ACC112 (cell line): ENCODE results near the gene MCC.

ENCODE experiments used
- H2AFZ ChIP-seq: fragments of 200-600 bp; sonication (generic); one replicate; pipeline ENCODE4 v1.6.0; 2017; ENCODE audit warnings: antibody characterized with exemption, low read length; ENCODE audit not compliant: unreplicated experiment
- H3K27ac ChIP-seq: fragments of 200-600 bp; sonication (generic); 2 replicates; pipeline ENCODE4 v1.5.1; 2014; ENCODE audit warnings: low read depth, mild to moderate bottlenecking, antibody characterized with exemption, low read length, moderate library complexity
- H3K27me3 ChIP-seq: fragments of 200-600 bp; sonication (generic); 2 replicates; pipeline ENCODE4 v1.6.1; 2014; ENCODE audit warnings: mild to moderate bottlenecking, antibody characterized with exemption, low read length, moderate library complexity, mixed read lengths; ENCODE audit not compliant: insufficient read depth
- H3K36me3 ChIP-seq: fragments of 200-600 bp; sonication (generic); 2 replicates; pipeline ENCODE4 v1.6.1; 2016; ENCODE audit warnings: mild to moderate bottlenecking, antibody characterized with exemption, low read length, moderate library complexity, mixed read lengths; ENCODE audit not compliant: insufficient read depth
- H3K4me1 ChIP-seq: fragments of 200-600 bp; sonication (generic); one replicate; pipeline ENCODE4 v1.6.1; 2016; ENCODE audit warnings: low read length, mixed read lengths; ENCODE audit not compliant: insufficient read depth, unreplicated experiment, control insufficient read depth
- H3K4me3 ChIP-seq: fragments of 200-600 bp; sonication (generic); 2 replicates; pipeline ENCODE4 v1.5.1; 2014; ENCODE audit warnings: mild to moderate bottlenecking, low read depth, low read length
- H3K79me2 ChIP-seq: fragments of 200-600 bp; sonication (generic); one replicate; pipeline ENCODE4 v1.6.0; 2016; ENCODE audit warnings: low read length; ENCODE audit not compliant: control insufficient read depth, unreplicated experiment, insufficient read depth

The MCC gene

GRCh38 chr5:113451797-113452196, 36.5 kb downstream of the MCC start:
- Histone ChIP-seq H3K79me2 (no peaks in the 10 kb centered on the region), H3K27ac (no peak overlapping the region), H2AFZ (no peak overlapping the region), H3K27me3 (no peaks in the 10 kb centered on the region), H3K4me1 (no peaks in the 10 kb centered on the region), H3K36me3 (no peaks in the 10 kb centered on the region), H3K4me3 (no peak overlapping the region)

GRCh38 chr5:113450929-113451328, 37.3 kb downstream of the MCC start:
- Histone ChIP-seq H3K27ac (no peak overlapping the region), H3K4me3 (no peak overlapping the region), H2AFZ (no peak overlapping the region), H3K79me2 (no peaks in the 10 kb centered on the region), H3K4me1 (no peaks in the 10 kb centered on the region), H3K27me3 (no peaks in the 10 kb centered on the region), H3K36me3 (no peaks in the 10 kb centered on the region)

GRCh38 chr5:113450462-113450861, 37.8 kb downstream of the MCC start:
- H3K27me3 ChIP-seq: no peaks in the 10 kb centered on the region
- no peak overlapping the region for H3K4me3 ChIP-seq
- H3K36me3 ChIP-seq: no peaks in the 10 kb centered on the region
- H3K79me2 ChIP-seq: no peaks in the 10 kb centered on the region
- H3K27ac ChIP-seq: no peak overlapping the region
- H2AFZ ChIP-seq: no peak overlapping the region
- no peaks in the 10 kb centered on the region for H3K4me1 ChIP-seq

- Histone ChIP-seq H2AFZ (no peak overlapping the region), H3K36me3 (no peaks in the 10 kb centered on the region), H3K79me2 (no peaks in the 10 kb centered on the region), H3K27me3 (no peaks in the 10 kb centered on the region), H3K27ac (no peak overlapping the region), H3K4me3 (no peak overlapping the region), H3K4me1 (no peaks in the 10 kb centered on the region)
These were observed 40.0 kb downstream of the MCC start for GRCh38 chr5:113448252-113448651.

- Histone ChIP-seq H3K36me3 (no peaks in the 10 kb centered on the region), H3K27ac (no peak overlapping the region), H2AFZ (no peak overlapping the region), H3K4me1 (no peaks in the 10 kb centered on the region), H3K79me2 (no peaks in the 10 kb centered on the region), H3K4me3 (no peak overlapping the region), H3K27me3 (no peaks in the 10 kb centered on the region)
These were observed 40.7 kb downstream of the MCC start for GRCh38 chr5:113447498-113448050.

GRCh38 chr5:113446358-113446927, 41.8 kb downstream of the MCC start:
- H3K36me3 ChIP-seq: no peaks in the 10 kb centered on the region
- H3K4me1 ChIP-seq: no peaks in the 10 kb centered on the region
- no peaks in the 10 kb centered on the region for H3K79me2 ChIP-seq
- H2AFZ ChIP-seq: no peak overlapping the region
- H3K4me3 ChIP-seq: no peak overlapping the region
- H3K27ac ChIP-seq: no peak overlapping the region
- no peaks in the 10 kb centered on the region for H3K27me3 ChIP-seq

GRCh38 chr5:113437111-113437510, 51.1 kb downstream of the MCC start:
- H3K27me3 ChIP-seq: no peaks in the 10 kb centered on the region
- no peaks in the 10 kb centered on the region for H3K36me3 ChIP-seq
- H2AFZ ChIP-seq: no peak overlapping the region
- H3K79me2 ChIP-seq: no peaks in the 10 kb centered on the region
- H3K4me3 ChIP-seq: no peak overlapping the region
- H3K4me1 ChIP-seq: no peaks in the 10 kb centered on the region
- no peak overlapping the region for H3K27ac ChIP-seq

- Histone ChIP-seq H3K27me3 (no peaks in the 10 kb centered on the region), H2AFZ (no peak overlapping the region), H3K79me2 (no peaks in the 10 kb centered on the region), H3K4me3 (no peak overlapping the region), H3K4me1 (no peaks in the 10 kb centered on the region), H3K27ac (no peak overlapping the region), H3K36me3 (no peaks in the 10 kb centered on the region)
These were observed 52.7 kb downstream of the MCC start for GRCh38 chr5:113435575-113435974.

- H2AFZ ChIP-seq: no peak within 1 kb of the TSS
- no peak within 1 kb of the TSS for H3K27ac ChIP-seq
- no peaks in the 10 kb centered on the region for H3K79me2 ChIP-seq
- H3K4me3 ChIP-seq: no peak within 1 kb of the TSS
- no peaks in the 10 kb centered on the region for H3K4me1 ChIP-seq
- no peaks in the 10 kb centered on the region for H3K36me3 ChIP-seq
- H3K27me3 ChIP-seq: no peaks in the 10 kb centered on the region
These were observed 53.4 kb downstream of the MCC start, which contains the start of gene TSSK1B for GRCh38 chr5:113434889-113435288. Gene TSSK1B, minus strand, starts transcription at chr5:113434989. Its CDS starts 150 bp downstream, at chr5:113434839.

GRCh38 chr5:113433862-113434612, 54.2 kb downstream of the MCC start:
- H2AFZ ChIP-seq: no peak overlapping the region
- no peaks in the 10 kb centered on the region for H3K4me1 ChIP-seq
- H3K79me2 ChIP-seq: no peaks in the 10 kb centered on the region
- H3K4me3 ChIP-seq: no peak overlapping the region
- H3K27me3 ChIP-seq: no peaks in the 10 kb centered on the region
- H3K36me3 ChIP-seq: no peaks in the 10 kb centered on the region
- H3K27ac ChIP-seq: no peak overlapping the region

- Histone ChIP-seq H3K27me3 (no peaks in the 10 kb centered on the region), H3K27ac (no peak overlapping the region), H2AFZ (no peak overlapping the region), H3K4me3 (no peak overlapping the region), H3K4me1 (no peaks in the 10 kb centered on the region), H3K79me2 (no peaks in the 10 kb centered on the region), H3K36me3 (no peaks in the 10 kb centered on the region)
These were observed 55.2 kb downstream of the MCC start for GRCh38 chr5:113433071-113433470.
